ENCODE results near the gene SH3D19. TPM values are rescaled to one million over a fixed set of nuclear protein-coding genes. Genes with fewer than 3 reads are reported as not detected.

The SH3D19 gene
- polyA plus RNA-seq, 2 donors = 19.1 to 22.8 TPM

DNA sequence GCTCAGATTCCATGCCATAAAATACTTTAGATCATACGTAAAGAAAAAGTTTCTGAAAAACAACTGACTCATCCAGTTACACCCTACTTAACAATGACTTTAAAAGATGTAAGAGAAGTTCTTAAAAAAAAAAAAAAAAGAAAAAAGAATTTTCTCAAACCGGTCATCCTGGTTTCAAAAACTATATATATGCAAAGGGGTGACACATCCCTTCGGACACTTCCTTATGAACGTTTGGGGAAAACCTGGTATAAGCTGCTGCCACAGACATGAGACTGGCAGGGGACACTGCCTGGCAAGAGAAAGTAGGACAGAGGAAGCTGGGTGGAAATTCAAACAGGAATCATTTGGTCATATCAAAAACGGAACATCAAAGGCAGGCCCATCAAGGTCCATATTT lies 129.6 kb downstream of the SH3D19 start:
- 11 to 26% methylated on average over 5 of the region's 5 CpGs for WGBS, 2 donors
- H3K27me3 ChIP-seq (ENCODE audit: control insufficient read depth in 1 of 2, insufficient read depth in 2 of 2, low read length in 2 of 2) = no peaks in the 10 kb centered on the region
- H3K4me1 ChIP-seq (ENCODE audit: control insufficient read depth in 2 of 2, insufficient read depth in 2 of 2, low read length in 1 of 2) = no peaks in the 10 kb centered on the region
- H3K9me3 ChIP-seq (ENCODE audit: control insufficient read depth in 2 of 2, insufficient read depth in 1 of 2, low read depth in 1 of 2, low read length in 1 of 2) = no peaks in the 10 kb centered on the region
- H3K27ac ChIP-seq (ENCODE audit: low read depth in 2 of 2, low read length in 1 of 2) = peak overlapping the region; percentile 88 to 89
- H3K4me3 ChIP-seq (ENCODE audit: low read depth in 1 of 2, low read length in 2 of 2) = no peak overlapping the region
- H3K36me3 ChIP-seq (ENCODE audit: control insufficient read depth in 2 of 2, insufficient read depth in 2 of 2, low read length in 1 of 2) = no peaks in the 10 kb centered on the region

GRCh38 chr4:151193414-151193813 lies 132.0 kb downstream of the SH3D19 start:
- Histone ChIP-seq H3K27ac (ENCODE audit: low read depth in 2 of 2, low read length in 1 of 2) (no peak overlapping the region), H3K9me3 (ENCODE audit: control insufficient read depth in 2 of 2, insufficient read depth in 1 of 2, low read depth in 1 of 2, low read length in 1 of 2) (no peaks in the 10 kb centered on the region), H3K4me3 (ENCODE audit: low read depth in 1 of 2, low read length in 2 of 2) (no peak overlapping the region), H3K36me3 (ENCODE audit: control insufficient read depth in 2 of 2, insufficient read depth in 2 of 2, low read length in 1 of 2) (no peaks in the 10 kb centered on the region), H3K4me1 (ENCODE audit: control insufficient read depth in 2 of 2, insufficient read depth in 2 of 2, low read length in 1 of 2) (no peaks in the 10 kb centered on the region), H3K27me3 (ENCODE audit: control insufficient read depth in 1 of 2, insufficient read depth in 2 of 2, low read length in 2 of 2) (no peaks in the 10 kb centered on the region)
- WGBS, 2 donors = 93 to 95% methylated on average over 2 of the region's 2 CpGs

DNA sequence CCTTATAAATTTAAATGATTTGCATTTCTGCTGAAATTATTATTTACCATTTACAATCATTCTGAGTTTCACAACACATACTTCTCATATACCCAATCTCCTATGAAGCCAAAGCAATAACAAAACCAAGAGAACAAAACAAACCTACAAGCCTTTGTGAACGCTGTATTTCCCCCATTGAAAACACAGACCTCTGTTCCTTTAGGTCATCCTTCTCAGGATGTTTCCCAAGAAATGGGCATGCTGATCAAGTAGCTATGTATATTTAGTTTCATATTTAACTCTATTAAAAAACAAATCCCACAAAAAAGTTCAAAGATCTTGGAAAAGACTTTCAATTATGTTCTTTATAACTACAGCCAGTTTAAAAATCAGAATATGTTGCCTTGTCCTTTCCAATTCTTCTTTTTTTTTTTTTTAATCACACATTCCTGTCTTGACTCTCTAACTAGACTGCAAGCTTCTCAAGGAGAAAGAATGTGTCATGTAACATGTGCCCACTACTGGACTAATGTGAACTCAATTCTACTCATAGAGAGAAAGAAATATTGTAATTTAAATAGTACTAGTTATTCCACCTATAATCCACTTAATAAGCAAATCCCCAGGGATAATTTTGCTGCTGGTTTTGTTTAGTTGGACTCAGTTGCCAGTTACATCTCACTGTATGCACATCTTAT lies 132.7 kb downstream of the SH3D19 start:
- Histone ChIP-seq H3K4me3 (ENCODE audit: low read depth in 1 of 2, low read length in 2 of 2) (no peak overlapping the region), H3K27me3 (ENCODE audit: control insufficient read depth in 1 of 2, insufficient read depth in 2 of 2, low read length in 2 of 2) (no peaks in the 10 kb centered on the region), H3K4me1 (ENCODE audit: control insufficient read depth in 2 of 2, insufficient read depth in 2 of 2, low read length in 1 of 2) (no peaks in the 10 kb centered on the region), H3K36me3 (ENCODE audit: control insufficient read depth in 2 of 2, insufficient read depth in 2 of 2, low read length in 1 of 2) (no peaks in the 10 kb centered on the region), H3K9me3 (ENCODE audit: control insufficient read depth in 2 of 2, insufficient read depth in 1 of 2, low read depth in 1 of 2, low read length in 1 of 2) (no peaks in the 10 kb centered on the region), H3K27ac (ENCODE audit: low read depth in 2 of 2, low read length in 1 of 2) (no peak overlapping the region)
- 83 to 90% methylated on average over 1 of the region's 1 CpG for WGBS, 2 donors

- no peaks in the 10 kb centered on the region for H3K36me3 ChIP-seq (ENCODE audit: control insufficient read depth in 2 of 2, insufficient read depth in 2 of 2, low read length in 1 of 2)
- WGBS, 2 donors = 68 to 71% methylated on average over 6 of the region's 6 CpGs
- H3K27ac ChIP-seq (ENCODE audit: low read depth in 2 of 2, low read length in 1 of 2) = no peak overlapping the region
- no peak overlapping the region for H3K4me3 ChIP-seq (ENCODE audit: low read depth in 1 of 2, low read length in 2 of 2)
- H3K9me3 ChIP-seq (ENCODE audit: control insufficient read depth in 2 of 2, insufficient read depth in 1 of 2, low read depth in 1 of 2, low read length in 1 of 2) = no peaks in the 10 kb centered on the region
- peaks cover 0 to 2% of the 10 kb centered on the region in 2 donors for H3K4me1 ChIP-seq (ENCODE audit: control insufficient read depth in 2 of 2, insufficient read depth in 2 of 2, low read length in 1 of 2)
- H3K27me3 ChIP-seq (ENCODE audit: control insufficient read depth in 1 of 2, insufficient read depth in 2 of 2, low read length in 2 of 2) = no peaks in the 10 kb centered on the region
Observed at GRCh38 chr4:151184523-151185458, 140.6 kb downstream of the SH3D19 start.

DNA sequence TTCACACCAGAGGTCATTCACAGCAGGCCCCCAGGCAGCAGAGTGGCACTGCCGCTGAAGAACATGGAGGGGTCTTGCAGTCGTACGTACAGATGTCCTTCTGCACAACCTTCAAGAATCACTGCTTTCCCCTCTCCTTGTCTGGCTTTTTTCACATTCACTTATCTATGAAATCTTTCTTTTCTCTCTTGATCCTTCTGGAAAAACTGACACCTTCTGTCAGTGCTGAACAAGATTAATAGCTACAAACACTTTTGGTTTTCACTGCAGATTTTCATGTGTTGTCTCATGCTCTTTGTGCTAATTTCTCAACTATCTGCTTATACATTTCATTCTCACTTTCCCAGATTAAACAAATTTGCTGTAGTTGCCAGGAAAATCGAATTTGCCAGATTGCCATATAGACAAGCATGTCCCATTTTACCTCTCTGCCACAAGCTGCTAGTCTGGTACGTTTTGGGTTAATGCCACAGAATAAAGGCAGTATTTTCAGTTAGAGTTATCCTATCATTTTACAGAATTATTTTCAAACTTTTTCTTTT lies 142.9 kb downstream of the SH3D19 start:
- Histone ChIP-seq H3K27ac (ENCODE audit: low read depth in 2 of 2, low read length in 1 of 2) (no peak overlapping the region), H3K27me3 (ENCODE audit: control insufficient read depth in 1 of 2, insufficient read depth in 2 of 2, low read length in 2 of 2) (no peaks in the 10 kb centered on the region), H3K36me3 (ENCODE audit: control insufficient read depth in 2 of 2, insufficient read depth in 2 of 2, low read length in 1 of 2) (no peaks in the 10 kb centered on the region), H3K4me3 (ENCODE audit: low read depth in 1 of 2, low read length in 2 of 2) (no peak overlapping the region), H3K9me3 (ENCODE audit: control insufficient read depth in 2 of 2, insufficient read depth in 1 of 2, low read depth in 1 of 2, low read length in 1 of 2) (no peaks in the 10 kb centered on the region), H3K4me1 (ENCODE audit: control insufficient read depth in 2 of 2, insufficient read depth in 2 of 2, low read length in 1 of 2) (peaks cover 0 to 2% of the 10 kb centered on the region in 2 donors)
- WGBS, 2 donors = 85 to 90% methylated on average over 5 of the region's 5 CpGs

DNA sequence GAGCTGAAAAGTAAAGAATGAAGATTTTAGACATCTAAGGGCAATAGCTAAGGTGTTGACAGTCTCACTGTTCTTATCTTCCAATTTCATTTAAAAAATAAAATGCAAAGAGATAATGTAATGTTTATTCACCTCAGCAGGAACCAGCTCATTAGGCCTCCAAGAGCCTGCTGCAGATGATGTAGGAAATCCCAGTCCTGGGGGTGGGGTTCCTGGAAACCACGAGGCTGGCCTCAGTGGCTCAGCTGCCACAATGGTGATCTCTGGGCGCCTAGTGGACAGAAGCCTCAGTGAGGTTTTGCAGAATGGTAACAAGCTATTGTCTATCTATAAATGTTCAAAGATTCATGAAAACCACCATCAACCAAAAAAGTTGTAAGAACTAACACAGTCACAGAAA lies 148.7 kb downstream of the SH3D19 start:
- Histone ChIP-seq H3K36me3 (ENCODE audit: control insufficient read depth in 2 of 2, insufficient read depth in 2 of 2, low read length in 1 of 2) (peaks cover 4 to 9% of the 10 kb centered on the region in 2 donors), H3K27me3 (ENCODE audit: control insufficient read depth in 1 of 2, insufficient read depth in 2 of 2, low read length in 2 of 2) (no peaks in the 10 kb centered on the region), H3K4me3 (ENCODE audit: low read depth in 1 of 2, low read length in 2 of 2) (no peak overlapping the region), H3K4me1 (ENCODE audit: control insufficient read depth in 2 of 2, insufficient read depth in 2 of 2, low read length in 1 of 2) (no peaks in the 10 kb centered on the region), H3K9me3 (ENCODE audit: control insufficient read depth in 2 of 2, insufficient read depth in 1 of 2, low read depth in 1 of 2, low read length in 1 of 2) (no peaks in the 10 kb centered on the region), H3K27ac (ENCODE audit: low read depth in 2 of 2, low read length in 1 of 2) (no peak overlapping the region)
- 78 to 79% methylated on average over 2 of the region's 2 CpGs for WGBS, 2 donors

GRCh38 chr4:151175754-151176631 lies 149.4 kb downstream of the SH3D19 start:
- no peak overlapping the region for H3K4me3 ChIP-seq (ENCODE audit: low read depth in 1 of 2, low read length in 2 of 2)
- no peaks in the 10 kb centered on the region for H3K27me3 ChIP-seq (ENCODE audit: control insufficient read depth in 1 of 2, insufficient read depth in 2 of 2, low read length in 2 of 2)
- 88 to 89% methylated on average over 8 of the region's 8 CpGs for WGBS, 2 donors
- H3K9me3 ChIP-seq (ENCODE audit: control insufficient read depth in 2 of 2, insufficient read depth in 1 of 2, low read depth in 1 of 2, low read length in 1 of 2) = no peaks in the 10 kb centered on the region
- no peak overlapping the region for H3K27ac ChIP-seq (ENCODE audit: low read depth in 2 of 2, low read length in 1 of 2)
- peaks cover 4 to 9% of the 10 kb centered on the region in 2 donors for H3K36me3 ChIP-seq (ENCODE audit: control insufficient read depth in 2 of 2, insufficient read depth in 2 of 2, low read length in 1 of 2)
- no peaks in the 10 kb centered on the region for H3K4me1 ChIP-seq (ENCODE audit: control insufficient read depth in 2 of 2, insufficient read depth in 2 of 2, low read length in 1 of 2)

GRCh38 chr4:151175233-151175632 lies 150.2 kb downstream of the SH3D19 start:
- Histone ChIP-seq H3K27ac (ENCODE audit: low read depth in 2 of 2, low read length in 1 of 2) (peak overlapping the region in 1 of 2 donors; percentile 3), H3K36me3 (ENCODE audit: control insufficient read depth in 2 of 2, insufficient read depth in 2 of 2, low read length in 1 of 2) (peaks cover 4 to 9% of the 10 kb centered on the region in 2 donors), H3K4me3 (ENCODE audit: low read depth in 1 of 2, low read length in 2 of 2) (no peak overlapping the region), H3K9me3 (ENCODE audit: control insufficient read depth in 2 of 2, insufficient read depth in 1 of 2, low read depth in 1 of 2, low read length in 1 of 2) (no peaks in the 10 kb centered on the region), H3K4me1 (ENCODE audit: control insufficient read depth in 2 of 2, insufficient read depth in 2 of 2, low read length in 1 of 2) (no peaks in the 10 kb centered on the region), H3K27me3 (ENCODE audit: control insufficient read depth in 1 of 2, insufficient read depth in 2 of 2, low read length in 2 of 2) (no peaks in the 10 kb centered on the region)
- 80 to 81% methylated on average over 7 of the region's 7 CpGs for WGBS, 2 donors

GRCh38 chr4:151174784-151175183 lies 150.6 kb downstream of the SH3D19 start:
- peaks cover 4 to 9% of the 10 kb centered on the region in 2 donors for H3K36me3 ChIP-seq (ENCODE audit: control insufficient read depth in 2 of 2, insufficient read depth in 2 of 2, low read length in 1 of 2)
- H3K27me3 ChIP-seq (ENCODE audit: control insufficient read depth in 1 of 2, insufficient read depth in 2 of 2, low read length in 2 of 2) = no peaks in the 10 kb centered on the region
- no peak overlapping the region for H3K27ac ChIP-seq (ENCODE audit: low read depth in 2 of 2, low read length in 1 of 2)
- H3K4me3 ChIP-seq (ENCODE audit: low read depth in 1 of 2, low read length in 2 of 2) = no peak overlapping the region
- H3K9me3 ChIP-seq (ENCODE audit: control insufficient read depth in 2 of 2, insufficient read depth in 1 of 2, low read depth in 1 of 2, low read length in 1 of 2) = no peaks in the 10 kb centered on the region
- no peaks in the 10 kb centered on the region for H3K4me1 ChIP-seq (ENCODE audit: control insufficient read depth in 2 of 2, insufficient read depth in 2 of 2, low read length in 1 of 2)
- WGBS, 2 donors = 86 to 88% methylated on average over 7 of the region's 7 CpGs
